Effector CD4-positive, alpha-beta T cell (primary cell): Measurements from ENCODE around the gene VNN1.
"Not testable (repeated sequence)": the region's sequence is repeated elsewhere in the genome, so short reads cannot be mapped to it uniquely, and the experiment has no call there.

Experiments used
- DNase-seq: peaks from one replicate; pipeline ENCODE4 v3.0.0-alpha.2; 2020

The VNN1 gene

GRCh38 chr6:132669690-132670291, 44.1 kb downstream of the VNN1 start:
- no peak for DNase-seq

DNA sequence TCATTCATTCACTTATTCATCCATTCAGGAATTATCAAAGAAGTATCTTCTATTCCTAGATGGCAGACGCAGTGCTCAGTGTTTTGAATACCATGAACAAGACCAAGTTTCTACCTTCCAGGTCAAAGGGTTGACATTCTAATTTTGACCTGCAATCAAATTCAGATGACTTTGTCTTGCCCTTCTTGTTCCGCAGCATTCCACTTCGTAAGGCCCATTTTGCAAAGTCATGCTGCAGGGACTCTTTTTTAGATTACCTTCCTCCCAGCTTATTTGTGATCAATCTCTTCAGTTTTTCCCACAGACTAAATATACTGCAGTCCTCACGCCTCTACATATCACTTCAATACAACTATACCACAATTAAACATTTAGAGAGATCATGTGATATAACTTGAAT, 47.7 kb downstream of the VNN1 start:
- DNase-seq: no peak

GRCh38 chr6:132664309-132665034, 49.4 kb downstream of the VNN1 start:
- no peak for DNase-seq

DNA sequence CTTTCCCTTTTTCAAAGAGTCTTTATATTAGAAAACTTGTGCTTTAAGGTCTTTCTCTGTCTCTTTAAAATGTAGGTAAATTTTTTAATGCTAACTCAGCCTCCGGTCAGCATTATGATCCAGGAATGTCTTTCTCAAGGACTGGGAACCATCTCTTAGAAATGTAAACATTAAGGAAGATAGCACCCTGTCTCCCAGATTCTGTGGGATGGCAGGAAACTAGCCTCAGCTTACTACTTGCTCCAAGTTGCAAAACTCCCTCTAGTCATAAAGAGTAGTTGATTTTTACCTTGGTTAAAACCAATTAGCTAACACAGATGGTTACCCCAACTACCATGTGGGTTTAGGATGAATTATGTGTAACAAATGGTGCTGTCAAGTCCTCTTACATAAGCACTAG, 50.2 kb downstream of the VNN1 start:
- no peak for DNase-seq

DNA sequence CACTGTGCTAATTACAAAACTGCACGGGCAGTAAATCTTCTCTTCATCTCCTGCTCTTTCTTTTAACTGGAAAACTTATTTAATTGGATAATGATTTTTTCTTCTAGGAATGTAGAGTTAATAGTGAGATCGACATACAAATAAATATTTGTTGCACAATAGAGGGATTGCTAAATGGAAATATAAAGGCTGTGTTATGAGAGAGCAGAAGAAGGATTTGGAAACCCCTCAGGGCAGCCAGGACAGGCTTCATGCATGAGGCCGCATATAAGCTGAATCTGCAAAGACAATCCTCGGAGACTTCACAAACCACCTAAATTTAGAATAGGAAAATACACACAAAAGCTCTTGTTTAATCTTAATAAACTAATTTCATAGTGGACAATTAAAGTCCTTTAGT, 51.9 kb downstream of the VNN1 start:
- DNase-seq: no peak

DNA sequence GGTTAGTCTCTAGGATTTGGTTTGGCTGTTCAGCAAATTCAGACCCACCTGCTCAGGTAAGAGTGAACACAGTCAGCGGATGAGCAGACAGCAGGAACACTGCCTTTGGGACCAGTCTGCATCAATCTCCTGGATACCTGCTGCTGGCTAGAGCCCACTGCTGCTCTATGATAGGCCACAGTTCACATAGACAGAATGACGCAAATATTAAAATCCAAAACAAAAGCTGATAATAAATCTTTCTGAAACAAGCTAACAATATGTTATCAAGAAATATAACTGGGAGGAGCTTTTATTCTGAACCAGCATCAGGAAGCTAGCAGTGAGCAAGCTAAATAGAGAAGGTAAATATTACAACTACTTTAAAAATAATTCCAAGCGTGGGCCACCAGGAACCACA, 54.8 kb downstream of the VNN1 start, which contains the start of gene TAAR1:
Gene TAAR1 (minus strand): TSS at position 101 of the 400 bp plus-strand sequence. CDS start 13,179 bp downstream, outside the sequence.
- DNase-seq: no peak

DNA sequence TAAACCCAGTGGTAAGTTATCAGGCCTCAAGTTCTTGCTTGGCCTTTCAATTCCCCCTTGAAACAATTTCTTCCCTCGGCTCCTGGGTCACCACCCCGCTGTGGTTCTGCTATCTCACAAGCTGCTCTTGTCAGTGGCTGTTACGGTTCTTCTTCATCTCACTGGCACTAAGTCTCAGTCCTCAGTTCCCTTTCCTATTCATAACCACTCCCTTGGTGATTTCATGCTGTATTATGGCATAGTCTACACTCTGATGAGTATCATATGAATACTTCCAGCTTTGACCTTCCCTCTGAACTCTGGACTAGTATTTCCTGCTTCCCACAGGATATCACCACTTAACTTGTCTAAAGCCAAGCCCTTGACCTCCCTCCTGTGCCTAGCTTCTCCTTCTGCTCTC, 62.8 kb downstream of the VNN1 start:
- DNase-seq: no peak

GRCh38 chr6:132650429-132650828, 63.4 kb downstream of the VNN1 start:
- no peak for DNase-seq

- no peak for DNase-seq
Measured at GRCh38 chr6:132648828-132649227, 65.0 kb downstream of the VNN1 start.

DNA sequence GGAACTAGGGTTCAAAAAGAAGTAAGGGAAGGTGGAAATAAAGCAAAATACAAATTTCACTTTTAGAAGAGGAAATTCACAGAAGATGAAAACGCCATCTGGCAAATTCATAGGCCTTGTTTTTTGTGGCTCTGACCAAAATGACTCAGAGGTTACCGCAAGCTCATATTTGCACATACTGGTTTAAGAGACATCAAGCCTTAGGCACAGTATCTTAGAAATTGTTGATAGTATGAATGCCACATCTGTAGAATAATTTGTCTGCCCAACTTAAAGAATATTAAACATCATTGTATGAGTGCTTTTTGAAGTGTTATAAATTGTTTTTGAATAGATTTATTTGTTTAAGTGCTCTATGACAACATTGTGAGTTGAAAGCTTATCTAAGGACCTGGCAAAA, 65.5 kb downstream of the VNN1 start:
- no peak for DNase-seq

- no peak for DNase-seq
Measured at GRCh38 chr6:132643547-132643946, 70.3 kb downstream of the VNN1 start.

- DNase-seq: not testable (repeated sequence)
Measured at GRCh38 chr6:132637135-132637534, 76.7 kb downstream of the VNN1 start.

- not testable (repeated sequence) for DNase-seq
Measured at GRCh38 chr6:132635906-132636305, 77.9 kb downstream of the VNN1 start.

- not testable (repeated sequence) for DNase-seq
Measured at GRCh38 chr6:132635288-132635687, 78.6 kb downstream of the VNN1 start.

GRCh38 chr6:132634796-132635195, 79.1 kb downstream of the VNN1 start:
- no peak for DNase-seq

GRCh38 chr6:132633362-132633761, 80.5 kb downstream of the VNN1 start:
- no peak for DNase-seq
